HG03097 (cell line): Measurements from ENCODE around the gene HOXA1.
"Not testable (repeated sequence)": the region's sequence is repeated elsewhere in the genome, so short reads cannot be mapped to it uniquely, and the experiment has no call there.

Experiments
- ATAC-seq: cut with Tn5 transposase; IDR thresholded peaks from one replicate; pipeline ENCODE4 v1.9.1; 2021; ENCODE audit not compliant: unreplicated experiment, low FRiP score

The HOXA1 gene

GRCh38 chr7:27062946-27063345 is 32.9 kb downstream of the HOXA1 start:
- no peak for ATAC-seq

GRCh38 chr7:27053153-27053552 is 42.6 kb downstream of the HOXA1 start:
- no peak for ATAC-seq

GRCh38 chr7:27051451-27051850 is 44.3 kb downstream of the HOXA1 start:
- ATAC-seq: no peak

- ATAC-seq: no peak
These were observed 47.4 kb downstream of the HOXA1 start for GRCh38 chr7:27048438-27048837.

GRCh38 chr7:27046854-27047549 is 48.8 kb downstream of the HOXA1 start:
- no peak for ATAC-seq

GRCh38 chr7:27045972-27046371 is 49.8 kb downstream of the HOXA1 start:
- not testable (repeated sequence) for ATAC-seq

GRCh38 chr7:27045066-27045465 is 50.7 kb downstream of the HOXA1 start:
- not testable (repeated sequence) for ATAC-seq
